GM10847 (cell line): ENCODE results near the gene ITFG2.

Source experiments
- POLR2A ChIP-seq: IDR thresholded peaks from 2 replicates; pipeline ENCODE4 v1.6.1; 2011; ENCODE audit not compliant: insufficient read length; ENCODE audit errors: extremely low read depth

The ITFG2 gene

DNA sequence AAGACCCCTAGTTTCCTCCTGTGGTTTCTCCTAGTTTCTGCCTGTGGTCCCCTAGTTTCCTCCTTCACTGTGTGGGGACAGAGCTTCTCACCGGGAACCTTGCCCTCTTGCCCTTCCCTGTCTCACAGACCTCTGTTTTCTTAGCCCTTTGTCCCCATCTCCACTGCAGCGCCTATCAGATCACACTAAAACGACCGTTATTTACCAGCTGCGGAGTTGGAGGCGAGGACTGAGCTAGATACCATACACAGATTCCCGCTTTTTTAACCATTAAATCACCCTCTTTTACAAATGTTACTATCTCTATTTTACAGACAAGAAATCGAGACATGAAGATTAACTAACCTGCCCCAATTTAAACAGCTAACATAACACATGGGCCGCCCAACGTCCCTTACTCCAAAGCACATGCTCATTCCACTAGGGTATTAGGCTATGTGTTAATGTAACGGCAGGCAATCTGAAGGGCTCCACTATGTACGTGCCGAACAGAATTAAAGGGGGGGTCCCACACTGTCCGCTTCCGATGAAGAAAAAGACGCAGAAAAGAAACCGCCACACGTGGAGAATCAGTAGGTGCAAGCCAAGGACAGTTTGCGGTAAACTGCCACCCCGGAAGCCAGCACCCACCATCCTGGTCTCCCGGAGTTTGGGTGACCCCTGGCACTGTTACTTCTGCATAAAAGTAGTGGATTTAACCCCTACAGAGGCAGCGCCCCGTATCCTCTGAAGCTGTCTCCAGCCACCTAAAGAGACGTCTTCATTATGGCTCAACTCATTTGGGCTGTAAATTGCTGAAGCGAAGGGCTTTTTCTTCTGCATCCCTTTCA is 19.6 kb upstream of the ITFG2 start:
- no peak for TF ChIP-seq POLR2A

DNA sequence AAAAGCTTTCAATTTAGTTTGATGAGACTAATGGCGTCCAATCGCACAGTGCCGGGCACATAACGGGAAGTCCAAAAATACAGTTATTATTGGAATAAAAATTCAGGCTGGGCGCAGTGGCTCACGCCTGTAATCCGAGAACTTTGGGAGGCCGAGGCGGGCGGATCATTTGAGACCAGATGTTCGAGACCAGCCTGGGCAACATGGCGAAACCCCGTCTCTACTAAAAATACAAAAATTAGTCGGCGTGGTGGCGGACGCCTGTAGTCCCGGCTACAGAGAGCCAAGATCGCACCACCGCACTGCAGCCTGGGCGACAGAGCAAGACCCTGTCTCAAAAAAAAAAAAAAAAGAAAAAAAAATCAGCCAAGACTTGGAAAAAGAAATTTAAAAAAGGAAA is 18.9 kb upstream of the ITFG2 start:
- TF ChIP-seq POLR2A, result no peak

DNA sequence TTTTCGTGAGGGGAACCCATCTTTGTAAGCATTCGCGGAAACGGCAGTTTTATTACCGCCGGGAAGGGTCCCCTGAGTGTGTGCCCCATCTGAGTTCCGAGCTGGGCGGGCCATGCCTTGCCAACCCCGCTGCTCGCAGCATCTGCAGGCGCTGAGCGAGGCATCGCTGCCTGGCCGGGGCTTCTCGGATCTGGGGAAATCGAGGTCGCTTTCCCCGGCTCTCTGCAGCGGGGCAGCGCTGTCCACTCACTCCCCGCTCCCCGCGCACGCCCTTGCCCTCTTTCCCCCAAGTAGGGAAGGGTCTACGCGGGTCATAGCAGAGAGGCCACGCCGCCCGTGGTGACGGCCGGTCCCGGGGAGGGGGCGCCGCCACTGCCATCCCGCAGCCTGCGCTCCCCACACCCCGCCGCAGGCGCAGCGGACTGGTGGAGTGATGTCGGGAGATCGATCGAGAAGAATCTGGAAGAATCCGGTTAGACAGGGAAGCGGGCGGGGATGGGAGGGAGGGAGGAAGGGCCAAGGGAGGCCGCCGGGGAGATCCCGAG is 18.2 kb upstream of the ITFG2 start:
- TF ChIP-seq POLR2A, result no peak

DNA sequence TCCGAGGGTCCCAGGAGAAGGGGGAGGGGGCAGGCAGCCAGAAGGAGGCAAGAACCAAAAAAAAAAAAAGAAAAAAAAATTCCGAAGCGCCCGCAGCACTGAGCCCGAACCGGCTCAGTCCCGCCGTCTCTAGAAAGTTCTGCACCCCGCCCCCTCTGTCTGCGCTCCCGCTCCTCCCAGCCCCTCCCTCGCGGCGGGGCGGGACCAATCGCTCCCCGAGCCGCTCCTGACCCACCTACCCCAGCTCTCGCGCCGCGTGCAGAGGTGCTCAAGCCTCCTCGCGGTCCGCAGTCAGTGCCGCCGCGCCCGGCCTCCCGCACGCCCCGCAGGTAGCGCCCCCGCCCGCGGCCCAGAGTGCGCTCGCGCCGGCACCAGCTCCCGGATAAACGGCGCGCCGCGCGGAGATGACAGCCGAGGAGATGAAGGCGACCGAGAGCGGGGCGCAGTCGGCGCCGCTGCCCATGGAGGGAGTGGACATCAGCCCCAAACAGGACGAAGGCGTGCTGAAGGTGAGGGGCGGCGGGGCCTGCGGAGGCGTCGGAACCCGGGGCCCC is 17.7 kb upstream of the ITFG2 start, which contains the start of gene FKBP4:
Gene FKBP4, plus strand, starts transcription at position 235 of the 554 bp plus-strand sequence. Its CDS starts 170 bp downstream, at position 405.
- TF ChIP-seq POLR2A, result peak; percentile 71

GRCh38 chr12:2795291-2796186 is 16.9 kb upstream of the ITFG2 start:
- TF ChIP-seq POLR2A, result peak; percentile 46

DNA sequence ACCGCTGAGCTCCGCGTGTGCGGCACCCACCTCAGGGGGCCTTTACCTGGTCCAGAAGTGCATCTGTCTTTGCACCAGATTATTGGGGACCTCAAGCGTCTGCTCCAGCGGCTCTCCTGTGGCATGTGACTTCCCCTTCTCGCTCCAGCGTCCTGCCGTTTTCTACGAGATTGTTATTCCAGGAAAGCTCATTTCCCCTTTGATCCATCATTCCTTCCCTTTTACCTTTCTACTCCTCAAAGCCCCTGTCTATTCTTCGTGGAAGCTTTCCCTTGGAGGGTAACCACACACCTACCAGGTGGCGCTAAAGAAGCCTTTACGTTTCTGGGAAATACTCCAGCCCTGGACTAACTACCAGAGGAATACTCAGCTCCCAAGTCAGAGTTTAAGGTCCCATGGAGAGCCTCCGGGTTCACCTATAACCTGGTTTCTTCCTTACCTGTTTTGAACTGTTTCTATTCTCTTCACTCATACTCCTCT is 16.2 kb upstream of the ITFG2 start:
- TF ChIP-seq POLR2A, result no peak

DNA sequence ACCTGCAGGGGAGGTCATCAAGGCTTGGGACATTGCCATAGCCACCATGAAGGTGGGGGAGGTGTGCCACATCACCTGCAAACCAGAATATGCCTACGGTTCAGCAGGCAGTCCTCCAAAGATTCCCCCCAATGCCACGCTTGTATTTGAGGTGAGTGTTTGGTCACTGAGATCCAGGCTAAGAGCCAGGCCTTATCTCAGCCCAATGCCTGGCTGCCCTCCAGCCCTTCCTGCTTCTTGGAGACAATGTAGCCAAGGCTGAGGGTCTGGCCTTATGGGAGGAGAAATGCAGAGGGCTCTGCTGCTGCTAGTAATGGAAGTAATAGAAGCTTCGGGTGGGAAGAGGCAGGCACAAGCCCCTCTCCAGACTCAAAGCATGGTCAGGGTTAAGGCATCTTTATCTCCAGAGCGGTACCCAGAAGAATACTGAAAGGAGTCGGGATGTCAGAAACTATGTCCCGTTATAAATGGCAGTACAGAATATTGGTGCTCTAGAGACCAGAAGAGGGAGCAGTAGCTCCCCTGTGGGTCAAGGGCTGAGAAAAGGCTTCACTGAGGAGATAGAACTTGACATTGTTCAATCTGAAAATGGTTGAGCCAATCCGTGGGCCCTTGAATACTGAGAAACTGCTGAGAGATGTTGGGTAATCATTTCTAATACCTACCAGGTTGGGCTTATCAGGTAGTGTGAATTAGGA is 14.6 kb upstream of the ITFG2 start:
- TF ChIP-seq POLR2A, result no peak

DNA sequence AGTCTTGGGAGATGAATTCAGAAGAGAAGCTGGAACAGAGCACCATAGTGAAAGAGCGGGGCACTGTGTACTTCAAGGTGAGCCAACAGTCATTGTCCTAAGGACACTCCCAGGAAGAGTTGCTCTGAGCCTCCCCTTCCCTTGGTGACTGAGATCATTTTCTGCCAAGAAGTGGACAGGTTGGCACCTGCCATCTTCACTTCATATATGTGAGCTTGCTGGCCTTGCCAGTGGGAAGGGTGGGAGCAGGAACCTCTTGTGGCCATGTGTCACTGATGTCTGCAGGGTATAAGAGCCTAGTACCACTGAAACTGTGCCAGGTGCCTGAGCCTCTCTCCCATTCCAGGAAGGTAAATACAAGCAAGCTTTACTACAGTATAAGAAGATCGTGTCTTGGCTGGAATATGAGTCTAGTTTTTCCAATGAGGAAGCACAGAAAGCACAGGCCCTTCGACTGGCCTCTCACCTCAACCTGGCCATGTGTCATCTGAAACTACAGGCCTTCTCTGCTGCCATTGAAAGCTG is 12.4 kb upstream of the ITFG2 start:
- no peak for TF ChIP-seq POLR2A

DNA sequence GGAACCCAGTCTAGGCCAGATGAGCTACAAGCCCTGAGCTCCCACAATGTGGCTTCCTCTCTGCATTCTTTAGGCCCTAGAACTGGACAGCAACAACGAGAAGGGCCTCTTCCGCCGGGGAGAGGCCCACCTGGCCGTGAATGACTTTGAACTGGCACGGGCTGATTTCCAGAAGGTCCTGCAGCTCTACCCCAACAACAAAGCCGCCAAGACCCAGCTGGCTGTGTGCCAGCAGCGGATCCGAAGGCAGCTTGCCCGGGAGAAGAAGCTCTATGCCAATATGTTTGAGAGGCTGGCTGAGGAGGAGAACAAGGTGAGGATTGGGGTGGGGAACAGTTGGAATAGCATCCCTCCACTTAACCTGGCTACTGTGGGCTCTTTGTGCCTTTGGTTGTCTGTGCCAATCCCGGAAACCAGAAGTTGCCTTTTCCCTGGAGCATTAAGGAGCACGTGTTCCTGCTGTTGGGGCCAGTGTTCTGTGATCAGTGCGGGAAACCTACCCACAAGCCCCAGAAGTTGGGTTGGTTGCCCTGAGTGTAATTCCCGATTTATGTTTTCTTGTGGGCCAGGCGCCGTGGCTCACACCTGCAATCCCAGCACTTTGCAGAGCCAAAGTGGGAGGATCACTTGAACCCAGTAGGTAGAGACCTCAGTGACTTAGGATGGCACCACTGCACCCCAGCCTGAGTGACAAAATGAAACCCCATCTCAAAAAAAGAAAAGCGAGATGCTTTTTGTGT is 11.3 kb upstream of the ITFG2 start:
- TF ChIP-seq POLR2A, result no peak

- no peak for TF ChIP-seq POLR2A
Measured at GRCh38 chr12:2803635-2804392, 8.7 kb upstream of the ITFG2 start.

DNA sequence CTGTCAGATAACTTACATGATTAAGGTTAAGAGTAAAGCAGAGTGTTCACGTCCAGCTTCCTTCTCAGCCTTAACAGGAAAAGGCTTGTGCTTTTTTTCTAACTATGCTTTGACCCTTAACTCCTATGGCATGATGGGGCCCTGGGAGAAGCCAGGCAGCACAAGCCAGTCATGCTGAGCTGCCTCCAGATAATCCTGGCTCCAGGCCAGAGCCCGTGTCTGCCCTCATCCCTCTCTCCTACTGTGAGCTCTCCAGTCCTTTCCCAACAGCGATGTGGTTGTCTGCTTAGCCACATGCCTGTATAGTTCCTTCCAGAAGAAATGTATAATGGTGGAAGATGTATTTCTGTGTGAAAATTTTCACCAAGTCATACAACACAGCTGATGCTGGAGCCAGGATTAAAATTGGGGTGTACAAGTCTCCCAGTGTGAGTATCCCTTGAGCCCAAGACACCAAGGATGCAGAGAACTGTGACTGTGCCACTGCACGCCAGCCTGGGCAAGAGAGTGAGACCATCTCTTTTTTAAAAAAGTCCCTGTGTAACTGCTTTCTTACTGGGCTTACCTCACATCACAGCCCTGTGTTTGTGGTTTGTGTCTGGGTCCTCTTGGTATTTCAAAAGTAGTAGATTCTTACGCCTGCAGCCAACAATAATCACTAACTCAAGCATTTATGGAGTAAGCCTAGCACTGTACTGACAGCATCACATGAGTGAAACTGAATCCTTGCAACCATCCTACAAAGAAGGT is 7.9 kb upstream of the ITFG2 start:
- TF ChIP-seq POLR2A, result no peak

DNA sequence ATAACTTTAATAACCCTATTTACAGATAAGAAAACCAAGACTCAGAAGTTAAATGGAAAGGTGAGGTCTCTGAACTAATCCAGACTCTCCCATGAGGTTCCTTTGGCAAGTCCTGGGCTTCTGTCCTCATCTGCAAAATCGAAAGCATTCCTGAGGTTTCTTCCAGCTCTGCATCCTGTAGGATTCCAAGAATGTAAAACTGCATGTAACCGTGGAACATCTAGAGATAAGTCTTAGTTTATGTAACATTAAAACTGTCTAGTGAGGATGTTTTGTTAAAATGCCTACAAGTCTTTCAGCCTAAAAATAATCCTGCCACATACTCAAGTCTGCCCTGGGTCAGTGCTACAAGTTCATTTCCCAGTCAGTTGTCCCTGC is 7.3 kb upstream of the ITFG2 start:
- TF ChIP-seq POLR2A, result no peak

DNA sequence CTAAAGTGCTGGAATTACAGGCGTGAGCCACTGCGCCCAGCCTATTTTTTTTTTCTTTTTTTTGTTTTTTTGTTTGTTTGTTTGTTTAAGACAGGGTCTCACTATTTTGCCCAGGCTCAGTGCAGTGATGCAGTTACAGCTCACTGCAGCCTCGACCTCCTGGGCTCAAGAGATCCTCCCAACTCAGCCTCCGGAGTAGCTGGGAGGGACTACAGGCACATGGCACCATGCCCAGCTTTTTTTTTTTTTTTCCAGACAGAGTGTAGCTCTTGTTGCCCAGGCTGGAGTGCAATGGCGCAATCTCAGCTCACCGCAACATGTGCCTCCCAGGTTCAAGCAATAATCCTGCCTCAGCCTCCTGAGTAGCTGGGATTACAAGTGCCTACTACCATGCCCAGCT is 5.8 kb upstream of the ITFG2 start:
- no peak for TF ChIP-seq POLR2A

GRCh38 chr12:2811801-2812200 is 667 bp upstream of the ITFG2 start:
- no peak for TF ChIP-seq POLR2A
